Measurements from ENCODE around the gene ELOVL2. TPM values are rescaled to one million over a fixed set of nuclear protein-coding genes. Genes with fewer than 3 reads are reported as not detected.
"Not testable (repeated sequence)": the region's sequence is repeated elsewhere in the genome, so short reads cannot be mapped to it uniquely, and the experiment has no call there.

ELOVL2 gene
- total RNA-seq, 1 experiment from 2014 or later = 0.41 TPM

GRCh38 chr6:11008821-11009220 lies 35.3 kb downstream of the ELOVL2 start:
- Histone ChIP-seq H3K9me2 (ENCODE audit: insufficient read depth) (no peaks in the 10 kb centered on the region), H3K4me3 (no peak overlapping the region), H3F3A (ENCODE audit: insufficient read depth, low read depth) (0 out of 2 replicates have a peak, but pooled peaks cover 10% of the 10 kb centered on the region), H4K20me1 (ENCODE audit: insufficient read depth) (no peaks in the 10 kb centered on the region), H3K27ac (no peak overlapping the region), H3K9me3 (ENCODE audit: insufficient read depth, low read depth) (no peaks in the 10 kb centered on the region), H3K79me2 (ENCODE audit: low read depth) (no peaks in the 10 kb centered on the region), H2AFZ (no peak overlapping the region), H3K4me2 (no peak overlapping the region), H3K4me1 (replicated peaks; ENCODE audit: insufficient read depth) (peaks cover 28% of the 10 kb centered on the region), H3K27me3 (ENCODE audit: insufficient read depth, low read depth) (no peaks in the 10 kb centered on the region), H3K36me3 (ENCODE audit: low read depth) (no peaks in the 10 kb centered on the region)
- no peak for DNase-seq
- intact Hi-C loops (cut with micrococcal nuclease; ENCODE audit: unreplicated experiment) = loop anchor here (2.0 kb wide), 1 partner anchor 60 kb away; no protein-coding TSS in a partner anchor
- BruUV-seq (replicated peaks) = no TSS peak
- ChIA-PET POLR2A (ENCODE audit: unreplicated experiment) (no interaction called here), CTCF (no interaction called here)
- TF ChIP-seq CTCF (conservative IDR thresholded peaks at IDR 0.05) (no peak), EZH2 (IDR thresholded peaks at IDR 0.05; ENCODE audit: low read depth) (no peak)

- Histone ChIP-seq H3K27ac (peak overlapping the region; percentile 41; the same call in 1 of the 2 replicates), H3K27me3 (ENCODE audit: insufficient read depth, low read depth) (no peaks in the 10 kb centered on the region), H3K36me3 (ENCODE audit: low read depth) (no peaks in the 10 kb centered on the region), H3K9me2 (ENCODE audit: insufficient read depth) (no peaks in the 10 kb centered on the region), H2AFZ (no peak overlapping the region), H3K79me2 (ENCODE audit: low read depth) (no peaks in the 10 kb centered on the region), H3K4me2 (peak overlapping the region; percentile 27), H3F3A (ENCODE audit: insufficient read depth, low read depth) (0 out of 2 replicates have a peak, but pooled peaks cover 10% of the 10 kb centered on the region), H3K9me3 (ENCODE audit: insufficient read depth, low read depth) (no peaks in the 10 kb centered on the region), H3K4me1 (replicated peaks; ENCODE audit: insufficient read depth) (peaks cover 28% of the 10 kb centered on the region), H4K20me1 (ENCODE audit: insufficient read depth) (no peaks in the 10 kb centered on the region), H3K4me3 (no peak overlapping the region)
- ChIA-PET CTCF (no interaction called here), POLR2A (ENCODE audit: unreplicated experiment) (no interaction called here)
- DNase-seq = peak in 1 of 2 experiments; percentile 57
- intact Hi-C loops (cut with micrococcal nuclease; ENCODE audit: unreplicated experiment) = loop anchor here (2.0 kb wide), 1 partner anchor 61 kb away; no protein-coding TSS in a partner anchor
- BruUV-seq (replicated peaks) = no TSS peak
- no peak for TF ChIP-seq CTCF (conservative IDR thresholded peaks at IDR 0.05)
- TF ChIP-seq EZH2 (IDR thresholded peaks at IDR 0.05; ENCODE audit: low read depth) = no peak
Measured at GRCh38 chr6:11007715-11008608, 36.1 kb downstream of the ELOVL2 start.

GRCh38 chr6:11006061-11006460 lies 38.0 kb downstream of the ELOVL2 start:
- no peaks in the 10 kb centered on the region for H3K9me3 ChIP-seq (ENCODE audit: insufficient read depth, low read depth)
- intact Hi-C loops (cut with micrococcal nuclease; ENCODE audit: unreplicated experiment) = no loop called here
- ChIA-PET CTCF (interaction anchor here (0.6 kb wide), 1 partner anchor 31 kb away, joined by 3 read pairs; no protein-coding TSS in a partner anchor), POLR2A (ENCODE audit: unreplicated experiment) (no interaction called here)
- H3F3A ChIP-seq (ENCODE audit: insufficient read depth, low read depth) = 0 out of 2 replicates have a peak, but pooled peaks cover 10% of the 10 kb centered on the region
- H3K4me3 ChIP-seq = no peak overlapping the region
- H3K4me2 ChIP-seq = no peak overlapping the region
- no peaks in the 10 kb centered on the region for H3K36me3 ChIP-seq (ENCODE audit: low read depth)
- H3K4me1 ChIP-seq (replicated peaks; ENCODE audit: insufficient read depth) = peaks cover 28% of the 10 kb centered on the region
- no peaks in the 10 kb centered on the region for H4K20me1 ChIP-seq (ENCODE audit: insufficient read depth)
- H3K27me3 ChIP-seq (ENCODE audit: insufficient read depth, low read depth) = no peaks in the 10 kb centered on the region
- TF ChIP-seq EZH2 (IDR thresholded peaks at IDR 0.05; ENCODE audit: low read depth) = no peak
- no peak for TF ChIP-seq CTCF (conservative IDR thresholded peaks at IDR 0.05)
- no peak overlapping the region for H2AFZ ChIP-seq
- no peaks in the 10 kb centered on the region for H3K79me2 ChIP-seq (ENCODE audit: low read depth)
- no peak overlapping the region for H3K27ac ChIP-seq
- no TSS peak for BruUV-seq (replicated peaks)
- no peaks in the 10 kb centered on the region for H3K9me2 ChIP-seq (ENCODE audit: insufficient read depth)
- no peak for DNase-seq

GRCh38 chr6:11003297-11003696 lies 40.8 kb downstream of the ELOVL2 start:
- CTCF ChIA-PET; POLR2A ChIA-PET (ENCODE audit: unreplicated experiment): not testable (repeated sequence)

More at GRCh38 chr6:11003297-11003696, 40.8 kb downstream of the ELOVL2 start:
- peaks cover 14% of the 10 kb centered on the region for H3K4me1 ChIP-seq (replicated peaks; ENCODE audit: insufficient read depth)
- H2AFZ ChIP-seq; H3K4me2 ChIP-seq; H3K4me3 ChIP-seq; H3K36me3 ChIP-seq (ENCODE audit: low read depth); H3K27me3 ChIP-seq (ENCODE audit: insufficient read depth, low read depth); H3K9me3 ChIP-seq (ENCODE audit: insufficient read depth, low read depth); H3K9me2 ChIP-seq (ENCODE audit: insufficient read depth); intact Hi-C loops (cut with micrococcal nuclease; ENCODE audit: unreplicated experiment); H3K79me2 ChIP-seq (ENCODE audit: low read depth); H3K27ac ChIP-seq; H4K20me1 ChIP-seq (ENCODE audit: insufficient read depth); DNase-seq; BruUV-seq (replicated peaks): not testable (repeated sequence)
- H3F3A ChIP-seq (ENCODE audit: insufficient read depth, low read depth) = 0 out of 2 replicates have a peak, but pooled peaks cover 10% of the 10 kb centered on the region
